Eye (tissue), 1 donor: Measurements from ENCODE around the gene ANKMY2.
"Not testable (repeated sequence)": the region's sequence is repeated elsewhere in the genome, so short reads cannot be mapped to it uniquely, and the experiment has no call there.

Source experiments
- DNase-seq: peaks from one replicate; pipeline ENCODE4 v3.0.0-alpha.2; 2015

The ANKMY2 gene

GRCh38 chr7:16616542-16616941, 29.0 kb downstream of the ANKMY2 start:
- no peak for DNase-seq

- DNase-seq = no peak
These were observed 29.4 kb downstream of the ANKMY2 start for GRCh38 chr7:16616122-16616521.

GRCh38 chr7:16615228-16615627, 30.3 kb downstream of the ANKMY2 start:
- no peak for DNase-seq

- no peak for DNase-seq
These were observed 33.8 kb downstream of the ANKMY2 start for GRCh38 chr7:16611711-16612110.

- no peak for DNase-seq
These were observed 35.6 kb downstream of the ANKMY2 start for GRCh38 chr7:16609842-16610450.

- DNase-seq = no peak
These were observed 38.9 kb downstream of the ANKMY2 start for GRCh38 chr7:16606704-16607103.

GRCh38 chr7:16604054-16604453, 41.5 kb downstream of the ANKMY2 start:
- no peak for DNase-seq

GRCh38 chr7:16603633-16604032, 41.9 kb downstream of the ANKMY2 start:
- no peak for DNase-seq

GRCh38 chr7:16599860-16600259, 45.7 kb downstream of the ANKMY2 start:
- no peak for DNase-seq

GRCh38 chr7:16598015-16598414, 47.5 kb downstream of the ANKMY2 start:
- DNase-seq = no peak

GRCh38 chr7:16595596-16595995, 50.0 kb downstream of the ANKMY2 start:
- not testable (repeated sequence) for DNase-seq

GRCh38 chr7:16594676-16595075, 50.9 kb downstream of the ANKMY2 start:
- no peak for DNase-seq

- DNase-seq = no peak
These were observed 51.5 kb downstream of the ANKMY2 start for GRCh38 chr7:16594061-16594460.

GRCh38 chr7:16592395-16592794, 53.2 kb downstream of the ANKMY2 start:
- DNase-seq = no peak

- DNase-seq = no peak
These were observed 55.1 kb downstream of the ANKMY2 start for GRCh38 chr7:16590424-16590823.

- no peak for DNase-seq
These were observed 55.7 kb downstream of the ANKMY2 start for GRCh38 chr7:16589881-16590280.

GRCh38 chr7:16587790-16588189, 57.8 kb downstream of the ANKMY2 start:
- DNase-seq = peak; percentile 41

- DNase-seq = no peak
These were observed 58.4 kb downstream of the ANKMY2 start for GRCh38 chr7:16587129-16587528.

GRCh38 chr7:16586081-16586874, 59.3 kb downstream of the ANKMY2 start:
- DNase-seq = no peak

GRCh38 chr7:16585540-16585939, 60.0 kb downstream of the ANKMY2 start:
- no peak for DNase-seq

- DNase-seq = no peak
These were observed 61.7 kb downstream of the ANKMY2 start for GRCh38 chr7:16583834-16584233.

- no peak for DNase-seq
These were observed 64.3 kb downstream of the ANKMY2 start for GRCh38 chr7:16581286-16581685.

GRCh38 chr7:16579216-16579615, 66.3 kb downstream of the ANKMY2 start:
- DNase-seq = no peak

- DNase-seq = no peak
These were observed 73.6 kb downstream of the ANKMY2 start for GRCh38 chr7:16571941-16572340.
